ENCODE results near the gene STPG3.

The STPG3 gene

DNA sequence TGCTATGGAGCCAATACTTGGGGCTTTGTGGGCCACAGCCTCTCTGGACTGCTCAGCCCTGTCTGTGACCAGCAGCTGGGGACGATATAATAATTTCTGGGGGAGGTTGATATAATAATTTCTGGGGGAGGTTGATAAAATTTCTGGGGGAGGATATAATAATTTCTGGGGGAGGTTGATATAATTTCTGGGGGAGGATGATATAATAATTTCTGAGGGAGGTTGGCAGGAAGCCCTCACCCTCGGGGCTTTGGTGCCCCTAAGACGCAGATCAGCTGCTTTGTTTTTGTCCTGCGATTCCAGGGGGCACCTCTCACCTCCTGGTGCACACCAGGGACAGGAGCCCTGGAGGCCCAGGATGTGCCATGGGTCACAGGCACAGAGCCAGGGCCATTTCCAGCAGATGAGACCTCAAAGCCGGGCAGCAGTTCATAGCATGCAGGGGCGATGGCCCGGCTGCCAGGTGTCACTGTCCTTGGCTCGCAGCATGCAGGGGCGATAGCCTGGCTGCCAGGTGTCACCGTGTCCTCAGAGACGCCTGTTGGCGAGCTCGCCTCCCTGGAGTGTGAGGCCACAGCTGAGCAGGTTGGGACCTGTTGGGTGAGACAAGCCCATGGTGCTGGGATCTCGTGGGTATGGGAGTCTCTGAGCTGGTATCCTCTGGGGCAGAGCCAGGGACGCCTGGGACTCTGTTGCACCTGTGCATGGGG is 22.7 kb downstream of the STPG3 start:
- DNase-seq (ENCODE audit: low spot score in 2 of 2) = no peak
- Mint-ChIP-seq H3K4me3 (no peak overlapping the region), H3K27ac (no peak overlapping the region), H3K9me3 (no peaks in the 10 kb centered on the region), H3K36me3 (peaks cover 33% of the 10 kb centered on the region), H3K4me1 (peaks cover 43% of the 10 kb centered on the region)
- ATAC-seq = no peak

DNA sequence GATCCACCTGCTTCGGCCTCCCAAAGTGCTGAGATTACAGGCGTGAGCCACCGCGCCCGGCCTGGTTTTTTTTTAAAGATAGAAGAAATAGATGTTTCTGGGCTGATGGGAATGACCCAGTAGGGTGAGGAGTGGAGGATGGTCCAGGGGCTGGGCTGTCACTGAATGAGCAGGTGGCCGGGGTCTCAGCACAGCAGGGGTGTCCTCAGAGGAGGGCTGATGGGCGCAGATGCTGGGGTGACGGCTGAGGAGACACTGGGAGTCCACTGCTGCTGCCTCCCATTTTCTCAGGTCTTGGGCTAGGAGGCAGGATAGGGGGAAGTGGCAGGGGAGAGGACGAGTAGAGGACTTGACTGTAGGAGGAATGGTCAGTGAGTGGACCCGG is 24.1 kb downstream of the STPG3 start:
- Mint-ChIP-seq H3K4me1 (peaks cover 33% of the 10 kb centered on the region), H3K9me3 (no peaks in the 10 kb centered on the region), H3K27ac (peak overlapping the region; percentile 77), H3K36me3 (peaks cover 19% of the 10 kb centered on the region), H3K4me3 (peak overlapping the region; percentile 11)
- no peak for ATAC-seq
- no peak for DNase-seq (ENCODE audit: low spot score in 2 of 2)

DNA sequence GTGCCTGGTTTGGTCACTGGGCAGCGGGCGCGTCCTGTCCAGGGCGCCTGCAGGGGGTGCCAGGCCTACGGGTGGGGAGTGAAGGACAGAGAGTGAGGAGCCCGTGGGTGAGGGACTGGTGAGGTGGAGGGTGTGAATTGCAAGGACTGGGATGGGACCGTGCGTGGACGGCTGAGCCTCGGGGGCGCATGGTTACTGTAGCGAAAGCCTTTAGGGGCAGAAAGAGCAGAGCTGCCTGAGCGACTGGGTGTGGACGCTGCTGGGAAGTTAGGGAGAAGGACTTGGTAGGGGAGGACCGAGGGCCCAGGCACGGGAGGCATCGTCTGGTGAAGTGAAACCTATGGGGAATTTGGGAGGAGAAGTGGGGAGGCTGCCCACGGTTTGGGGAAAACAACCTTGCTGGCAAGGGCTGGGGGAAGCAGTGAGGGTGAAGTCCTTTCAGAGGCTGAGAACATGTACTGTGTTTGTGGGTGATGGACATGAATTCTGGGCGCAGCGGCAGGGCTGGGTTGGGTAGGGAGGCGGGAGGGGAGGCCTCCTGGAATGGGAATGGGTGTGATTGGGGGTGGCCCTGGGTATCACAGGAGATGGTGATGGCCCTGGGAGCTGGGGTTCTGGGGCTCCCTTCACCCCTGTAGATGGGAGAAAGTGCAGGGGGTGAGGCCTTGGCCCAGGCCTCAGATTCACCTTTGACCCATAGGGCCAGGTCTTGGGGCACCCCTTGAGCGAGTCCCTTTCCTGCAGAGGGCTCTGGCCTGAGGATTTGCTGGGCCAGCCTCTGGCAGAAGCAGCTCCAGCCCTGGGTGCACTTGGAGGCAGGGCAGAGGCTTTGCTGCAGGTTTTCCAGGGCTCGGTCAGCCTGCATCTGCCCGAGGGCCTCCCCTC is 24.7 kb downstream of the STPG3 start:
- DNase-seq (ENCODE audit: low spot score in 2 of 2) (no peak), ATAC-seq (no peak)
- peaks cover 12% of the 10 kb centered on the region for H3K36me3 Mint-ChIP-seq
- H3K9me3 Mint-ChIP-seq = no peaks in the 10 kb centered on the region
- peak overlapping the region; percentile 11 for H3K4me3 Mint-ChIP-seq
- peak overlapping the region; percentile 77 for H3K27ac Mint-ChIP-seq
- H3K4me1 Mint-ChIP-seq = peaks cover 33% of the 10 kb centered on the region

DNA sequence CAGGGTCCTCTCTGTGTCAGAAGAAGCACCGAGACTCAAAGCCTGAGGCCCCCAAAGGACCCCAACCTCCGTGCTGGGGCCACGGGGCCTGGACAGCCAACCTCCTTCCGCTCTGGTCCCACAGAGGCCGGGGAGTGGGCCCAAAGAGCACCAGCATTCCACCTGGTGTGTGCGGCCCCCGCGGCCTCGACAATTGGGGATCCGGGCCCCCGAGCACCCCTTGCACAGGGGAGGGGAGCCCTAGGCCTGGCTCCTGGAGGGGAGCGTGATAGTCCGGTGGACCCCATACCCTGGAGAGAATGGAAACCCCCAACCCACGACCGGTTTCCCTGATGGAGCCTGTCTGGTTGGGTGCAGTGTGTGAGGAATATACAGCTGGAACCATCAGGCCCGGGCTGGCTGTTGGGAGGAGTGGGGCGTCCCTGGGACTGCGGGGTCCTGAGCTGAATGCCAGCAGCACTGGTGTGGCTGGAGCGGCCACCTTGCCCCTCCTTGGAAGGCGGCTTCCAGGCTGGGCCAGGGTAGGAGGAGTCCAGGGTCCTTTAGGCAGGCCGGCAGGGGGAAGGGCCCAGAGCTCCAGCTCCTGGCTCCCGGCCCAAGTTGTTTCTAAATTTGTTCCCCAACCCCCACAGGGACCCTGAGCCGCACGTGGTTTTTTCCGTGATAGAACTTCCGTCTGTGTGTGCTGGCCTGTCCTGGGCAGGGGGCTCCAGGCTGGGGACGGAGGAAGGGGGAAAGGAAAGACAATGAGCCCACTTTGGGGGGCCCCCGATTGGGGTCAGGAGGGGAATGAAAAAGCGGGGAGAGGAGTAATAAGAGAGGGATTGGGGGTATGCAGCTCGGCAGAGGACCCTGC is 25.6 kb downstream of the STPG3 start:
- H3K27ac Mint-ChIP-seq = peak overlapping the region; percentile 88
- peaks cover 6% of the 10 kb centered on the region for H3K36me3 Mint-ChIP-seq
- DNase-seq (ENCODE audit: low spot score in 2 of 2) (no peak), ATAC-seq (no peak)
- peak overlapping the region; percentile 83 for H3K4me3 Mint-ChIP-seq
- peaks cover 25% of the 10 kb centered on the region for H3K4me1 Mint-ChIP-seq
- no peaks in the 10 kb centered on the region for H3K9me3 Mint-ChIP-seq

DNA sequence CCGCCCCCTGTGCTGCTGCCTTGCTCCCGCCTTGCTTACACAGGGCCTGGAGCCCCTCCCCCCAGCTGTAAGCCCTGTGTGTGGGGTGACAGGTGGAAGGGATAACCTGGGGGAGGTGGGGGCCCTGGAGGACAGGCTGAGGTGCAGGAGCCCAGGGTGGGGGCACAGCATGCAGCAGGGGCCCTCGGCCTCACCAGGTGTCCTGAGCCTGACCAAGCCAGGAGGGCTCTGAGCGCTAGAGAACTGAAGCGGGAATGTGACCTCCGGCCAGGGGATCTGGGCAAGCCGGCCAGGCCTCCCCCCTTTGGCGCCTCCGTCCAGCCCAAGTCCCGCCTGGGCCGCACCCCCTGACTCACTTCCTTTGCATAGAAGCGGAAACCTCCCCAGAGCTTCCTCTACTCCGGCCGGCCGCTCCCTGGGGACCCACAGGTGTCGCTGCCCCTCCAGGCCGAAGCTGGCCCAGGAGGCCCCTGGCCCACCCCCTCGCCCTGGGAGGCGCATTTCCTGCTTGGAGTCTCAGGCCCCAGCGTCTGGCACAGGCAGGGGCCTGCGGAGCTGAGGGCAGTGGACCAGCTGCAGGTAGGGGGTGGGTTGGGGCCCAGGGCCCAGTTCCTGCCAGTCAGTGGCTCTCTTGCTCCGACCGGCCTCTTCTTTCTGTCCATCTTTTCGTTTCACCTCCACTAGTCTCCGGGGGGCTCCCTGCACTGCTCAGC is 26.4 kb downstream of the STPG3 start, which contains the start of gene TOR4A:
TOR4A (plus strand) TSS at position 398 of the 713 bp plus-strand sequence. CDS start 964 bp downstream, outside the sequence.
- Mint-ChIP-seq H3K4me3 (peak within 1 kb of the TSS; percentile 83), H3K9me3 (no peaks in the 10 kb centered on the region), H3K36me3 (peaks cover 13% of the 10 kb centered on the region), H3K4me1 (peaks cover 25% of the 10 kb centered on the region), H3K27ac (peak within 1 kb of the TSS; percentile 88)
- peak; percentile 36 to 73 for DNase-seq (ENCODE audit: low spot score in 2 of 2)
- peak; percentile 74 for ATAC-seq

DNA sequence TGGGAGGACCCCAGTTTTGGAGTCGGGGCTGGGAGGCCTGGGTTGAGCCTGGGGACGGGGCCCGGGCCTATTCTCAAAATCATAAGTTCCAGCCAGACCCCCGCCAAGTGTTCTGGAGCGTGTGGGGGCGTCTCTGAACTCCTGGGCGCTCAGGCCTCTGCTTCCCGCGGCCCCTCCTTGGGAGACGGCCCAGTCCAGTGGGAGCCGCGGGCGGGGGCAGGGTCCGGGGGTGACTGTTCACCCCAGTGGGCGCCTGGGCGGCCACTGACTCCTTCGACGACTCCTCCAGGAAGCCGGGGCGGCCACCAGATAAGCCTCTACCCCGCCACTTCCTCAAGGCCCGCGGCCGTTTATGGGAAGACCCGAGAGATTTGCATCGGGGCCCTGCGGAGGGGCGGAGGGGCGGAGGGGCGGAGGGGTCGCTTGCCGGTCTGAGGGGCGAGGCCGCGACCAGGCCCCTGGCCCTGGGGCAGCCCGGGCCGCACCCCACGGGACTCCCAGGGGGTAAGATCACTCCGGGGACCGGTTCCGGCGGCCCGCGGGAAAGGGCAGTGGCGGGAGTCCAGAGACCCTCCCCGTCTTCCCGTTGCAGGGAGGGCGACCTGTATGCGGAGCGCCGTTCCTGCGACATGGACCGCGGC is 27.1 kb downstream of the STPG3 start:
- Mint-ChIP-seq H3K9me3 (no peaks in the 10 kb centered on the region), H3K4me3 (peak overlapping the region; percentile 83), H3K27ac (peak overlapping the region; percentile 88), H3K4me1 (peaks cover 25% of the 10 kb centered on the region), H3K36me3 (peaks cover 16% of the 10 kb centered on the region)
- DNase-seq (ENCODE audit: low spot score in 2 of 2) (no peak), ATAC-seq (peak; percentile 20)

DNA sequence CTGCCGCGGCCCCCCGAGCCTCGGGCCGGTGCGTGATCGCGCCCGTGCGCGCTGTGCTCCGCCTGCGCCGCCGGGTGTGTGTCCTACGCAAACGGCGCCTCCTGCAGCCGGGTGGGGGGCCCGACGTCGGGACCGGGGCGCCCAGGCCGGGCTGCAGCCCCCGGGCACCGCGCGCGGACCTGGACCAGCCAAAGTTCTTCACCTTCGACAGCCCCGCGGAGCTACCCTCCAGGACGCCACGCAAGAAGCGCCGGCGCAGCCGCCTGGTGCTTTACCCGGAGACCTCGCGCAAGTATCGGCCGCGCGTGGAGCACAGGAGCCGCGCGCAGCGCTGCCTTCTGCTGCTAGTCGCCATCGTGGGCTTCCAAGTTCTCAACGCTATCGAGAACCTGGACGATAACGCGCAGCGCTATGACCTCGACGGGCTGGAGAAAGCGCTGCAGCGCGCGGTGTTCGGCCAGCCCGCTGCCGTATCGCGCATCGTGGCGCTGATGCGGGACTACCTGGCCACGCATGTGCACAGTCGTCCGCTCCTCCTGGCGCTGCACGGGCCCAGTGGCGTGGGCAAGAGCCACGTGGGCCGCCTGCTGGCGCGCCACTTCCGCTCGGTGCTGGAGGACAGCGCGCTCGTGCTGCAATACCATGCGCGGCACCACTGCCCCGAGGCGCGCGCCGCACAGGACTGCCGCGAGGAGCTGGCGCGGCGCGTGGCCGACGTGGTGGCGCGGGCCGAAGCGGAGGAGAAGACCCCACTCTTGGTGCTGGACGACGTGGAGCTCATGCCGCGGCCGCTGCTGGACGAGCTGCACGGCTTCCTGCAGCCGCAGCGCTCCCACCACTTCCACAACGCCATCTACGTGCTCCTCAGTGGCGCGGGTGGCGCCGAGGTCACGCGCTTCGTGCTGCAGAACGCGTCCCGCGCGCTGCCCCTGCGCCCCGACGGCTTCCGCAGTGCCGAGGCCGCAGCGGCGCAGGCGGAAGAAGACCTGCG is 27.9 kb downstream of the STPG3 start:
- no peak overlapping the region for H3K4me3 Mint-ChIP-seq
- no peak for DNase-seq (ENCODE audit: low spot score in 2 of 2)
- H3K9me3 Mint-ChIP-seq = no peaks in the 10 kb centered on the region
- H3K27ac Mint-ChIP-seq = no peak overlapping the region
- H3K36me3 Mint-ChIP-seq = peaks cover 16% of the 10 kb centered on the region
- no peak for ATAC-seq
- H3K4me1 Mint-ChIP-seq = peaks cover 25% of the 10 kb centered on the region

DNA sequence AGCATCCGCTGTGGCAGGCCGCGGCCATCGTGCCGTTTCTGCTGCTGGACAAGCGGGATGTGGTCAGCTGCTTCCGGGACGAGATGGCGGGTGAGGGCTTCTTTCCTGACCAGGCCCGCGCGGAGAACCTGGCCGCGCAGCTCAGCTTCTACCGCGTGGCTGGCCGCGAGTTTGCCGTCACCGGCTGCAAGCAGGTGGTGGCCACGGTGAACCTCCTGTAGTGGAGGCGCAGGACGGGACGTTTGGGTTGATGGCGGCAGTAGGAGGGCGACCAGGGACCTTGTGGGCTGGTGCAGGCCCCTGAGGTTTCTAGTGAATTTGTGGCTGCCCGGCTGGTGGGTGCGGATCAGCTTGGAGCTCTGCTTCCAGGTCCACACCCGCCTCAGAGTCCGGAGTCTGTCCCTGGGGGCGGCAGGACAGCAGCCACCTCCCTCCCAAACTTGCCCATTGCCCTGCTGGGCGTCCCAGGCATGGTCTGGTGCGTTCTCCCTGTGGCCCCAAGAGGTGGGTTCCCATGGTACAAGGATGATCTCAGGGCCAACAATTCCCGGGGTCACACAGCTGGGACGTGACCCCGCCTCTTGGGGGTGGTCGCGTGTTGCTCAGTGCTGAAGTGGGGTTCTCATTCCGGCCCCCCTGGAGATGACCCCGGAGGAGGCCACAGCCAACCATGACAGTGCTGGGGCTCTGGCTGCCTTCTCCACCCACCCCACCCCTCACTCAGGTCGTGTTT is 28.8 kb downstream of the STPG3 start:
- peaks cover 17% of the 10 kb centered on the region for H3K4me1 Mint-ChIP-seq
- no peaks in the 10 kb centered on the region for H3K9me3 Mint-ChIP-seq
- H3K36me3 Mint-ChIP-seq = peaks cover 16% of the 10 kb centered on the region
- DNase-seq (ENCODE audit: low spot score in 2 of 2) (no peak), ATAC-seq (no peak)
- H3K4me3 Mint-ChIP-seq = no peak overlapping the region
- no peak overlapping the region for H3K27ac Mint-ChIP-seq

DNA sequence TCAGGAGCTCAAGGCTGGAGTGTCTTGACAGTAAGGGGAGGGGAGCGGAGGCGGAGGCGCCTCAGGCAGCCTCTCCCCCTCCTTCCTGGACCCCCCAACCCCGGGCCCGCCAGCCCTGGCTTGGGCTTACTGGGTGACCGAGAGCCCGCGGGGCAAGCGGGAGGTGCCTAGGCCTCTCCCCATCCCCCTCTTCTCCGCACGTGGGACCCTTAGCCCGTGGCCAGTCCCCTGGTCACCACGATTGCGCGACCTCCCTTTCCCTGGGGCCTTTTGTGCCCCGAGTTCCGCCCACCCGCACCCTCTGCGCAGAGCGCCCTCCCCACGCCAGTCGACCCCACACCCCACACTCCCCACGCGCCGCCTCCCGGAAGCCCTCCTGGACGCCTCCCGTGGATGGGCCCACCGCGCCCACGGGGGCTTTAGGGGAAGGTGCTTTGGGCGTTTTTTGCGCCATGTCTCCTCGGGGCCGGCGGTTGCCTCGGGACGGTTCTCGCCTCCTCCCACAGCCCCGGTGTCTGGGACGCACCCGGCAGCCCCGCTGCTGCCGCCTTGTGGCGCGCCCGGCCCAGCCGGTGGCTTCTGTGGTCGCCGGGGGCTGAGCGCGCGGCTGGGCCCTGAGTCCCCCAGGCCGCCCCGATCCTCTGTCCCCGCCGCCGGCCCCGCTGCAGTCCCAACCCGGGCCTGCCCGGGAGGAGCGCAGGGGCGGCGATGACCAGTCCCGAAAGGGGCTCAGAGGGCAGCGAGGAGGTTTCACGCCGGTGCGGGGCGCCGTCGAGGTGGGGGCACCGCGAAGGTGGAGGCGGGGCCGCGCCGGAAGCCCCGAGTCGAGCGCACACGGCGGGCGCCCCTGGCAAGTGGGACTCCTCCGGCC is 29.6 kb downstream of the STPG3 start:
- ATAC-seq = no peak
- Mint-ChIP-seq H3K9me3 (no peaks in the 10 kb centered on the region), H3K27ac (no peak overlapping the region), H3K36me3 (peaks cover 13% of the 10 kb centered on the region), H3K4me1 (peaks cover 10% of the 10 kb centered on the region), H3K4me3 (no peak overlapping the region)
- no peak for DNase-seq (ENCODE audit: low spot score in 2 of 2)

DNA sequence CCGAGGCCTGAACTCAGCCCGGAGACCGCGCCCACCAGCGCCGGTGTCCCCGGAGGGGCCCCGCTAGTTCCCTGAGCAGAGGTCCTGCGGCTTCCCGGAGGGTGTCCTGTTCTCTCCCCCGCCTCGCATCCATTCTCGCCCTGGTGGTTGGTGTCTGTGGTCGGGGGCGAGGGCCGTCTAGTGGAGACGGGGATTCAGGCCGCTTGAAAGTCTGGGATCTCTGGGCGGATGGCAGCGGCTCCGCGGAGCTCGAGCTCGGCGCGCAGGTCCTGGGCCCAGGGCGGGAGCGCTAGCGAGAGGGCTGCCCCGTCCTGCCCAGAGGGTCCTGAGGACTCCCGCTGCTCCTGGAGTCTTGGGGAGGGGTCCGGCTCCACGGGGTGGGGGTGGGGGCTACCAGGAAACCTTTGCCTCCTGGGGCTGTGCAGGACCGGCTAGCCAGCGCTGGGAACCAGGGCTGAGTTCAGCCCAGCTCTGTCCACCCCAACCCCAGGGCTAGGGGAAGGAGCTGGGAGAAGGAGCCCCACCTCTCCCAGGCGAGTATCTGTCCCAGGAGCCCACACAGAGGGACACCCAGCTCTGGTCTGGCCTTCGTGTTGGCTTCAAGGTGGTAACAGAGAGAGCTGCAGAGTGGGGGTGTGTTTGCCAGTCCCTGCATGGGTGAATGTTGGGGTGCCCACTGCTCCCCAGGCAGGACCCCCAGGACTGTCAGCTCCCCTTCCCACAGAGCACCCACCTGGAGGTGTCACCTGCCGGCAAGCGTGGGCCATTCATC is 30.4 kb downstream of the STPG3 start:
- no peak overlapping the region for H3K4me3 Mint-ChIP-seq
- DNase-seq (ENCODE audit: low spot score in 2 of 2) (no peak), ATAC-seq (no peak)
- H3K4me1 Mint-ChIP-seq = peaks cover 8% of the 10 kb centered on the region
- H3K36me3 Mint-ChIP-seq = peaks cover 11% of the 10 kb centered on the region
- H3K9me3 Mint-ChIP-seq = no peaks in the 10 kb centered on the region
- no peak overlapping the region for H3K27ac Mint-ChIP-seq

DNA sequence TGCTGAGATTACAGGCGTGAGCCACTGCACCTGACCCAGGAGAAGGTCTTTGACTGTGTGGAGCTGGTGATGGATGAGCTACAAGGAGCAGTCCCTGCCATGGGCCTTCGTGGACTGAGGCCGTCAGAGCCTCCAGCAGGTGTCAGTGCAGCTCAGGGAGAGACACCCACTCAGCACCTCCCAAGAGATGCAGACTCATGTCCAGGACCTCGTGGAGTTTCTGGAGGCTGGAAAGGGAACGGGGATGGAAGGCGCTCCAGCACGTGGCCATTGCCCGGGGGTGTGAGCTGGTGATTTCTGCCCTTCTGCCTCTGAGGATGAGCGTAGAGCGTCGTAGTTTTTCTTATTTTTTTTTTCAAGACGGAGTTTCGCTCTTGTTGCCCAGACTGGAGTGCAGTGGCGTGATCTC is 35.9 kb downstream of the STPG3 start:
- no peak for DNase-seq (ENCODE audit: low spot score in 2 of 2)

More for the DNA sequence above, 35.9 kb downstream of the STPG3 start:
- Mint-ChIP-seq H3K4me1 (no peaks in the 10 kb centered on the region), H3K36me3 (peaks cover 9% of the 10 kb centered on the region), H3K9me3 (no peaks in the 10 kb centered on the region), H3K4me3 (no peak overlapping the region), H3K27ac (no peak overlapping the region)
- no peak for ATAC-seq

Measured in stimulated activated effector memory CD8-positive, alpha-beta T cell treated with anti-CD3 and anti-CD28 coated beads, Interleukin-12 subunit alpha, Interleukin-12 subunit beta, amount 100 ng/mL, for 72 hours (primary cell).